ENCODE results near the gene STRBP. TPM values are rescaled to one million over a fixed set of nuclear protein-coding genes. Genes with fewer than 3 reads are reported as not detected.

The STRBP gene
- total and polyA plus RNA-seq, 5 donors from 2014 or later, result 14.9 to 18.2 (median 15.4) TPM

GRCh38 chr9:123246534-123246933 lies 21.9 kb downstream of the STRBP start:
- Mint-ChIP-seq H3K4me3 (no peak overlapping the region), H3K4me1 (peaks cover 5 to 35% (median 23%) of the 10 kb centered on the region in 4 donors), H3K36me3 (peaks cover 5% of the 10 kb centered on the region), H3K27ac (no peak overlapping the region), H3K27me3 (no peaks in the 10 kb centered on the region), H3K9me3 (no peaks in the 10 kb centered on the region)
- Histone ChIP-seq H3K27ac (ENCODE audit: insufficient read depth, low read length, poor library complexity, severe bottlenecking) (no peak overlapping the region), H3K4me1 (ENCODE audit: control insufficient read depth, insufficient read depth, low read length, poor library complexity, severe bottlenecking) (no peaks in the 10 kb centered on the region), H3K27me3 (ENCODE audit: control insufficient read depth, insufficient read depth, low read length) (no peaks in the 10 kb centered on the region), H3K4me3 (ENCODE audit: low read depth, low read length) (no peak overlapping the region), H3K9me3 (ENCODE audit: control insufficient read depth in 2 of 2, low read length in 2 of 2) (no peaks in the 10 kb centered on the region), H3K36me3 (ENCODE audit: control insufficient read depth, insufficient read depth, low read length) (no peaks in the 10 kb centered on the region)
- no peak for DNase-seq
- no peak for ATAC-seq (ENCODE audit: low read depth in 2 of 2)

GRCh38 chr9:123239726-123240125 lies 28.7 kb downstream of the STRBP start:
- Mint-ChIP-seq H3K36me3 (peaks cover 12% of the 10 kb centered on the region), H3K4me3 (no peak overlapping the region), H3K27ac (no peak overlapping the region), H3K9me3 (no peaks in the 10 kb centered on the region), H3K4me1 (peaks cover 7 to 41% (median 38%) of the 10 kb centered on the region in 4 donors), H3K27me3 (no peaks in the 10 kb centered on the region)
- H3K27ac ChIP-seq (ENCODE audit: insufficient read depth, low read length, poor library complexity, severe bottlenecking), result no peak overlapping the region
- DNase-seq, result no peak
- no peaks in the 10 kb centered on the region for H3K27me3 ChIP-seq (ENCODE audit: control insufficient read depth, insufficient read depth, low read length)
- no peaks in the 10 kb centered on the region for H3K36me3 ChIP-seq (ENCODE audit: control insufficient read depth, insufficient read depth, low read length)
- peaks cover 4% of the 10 kb centered on the region for H3K4me1 ChIP-seq (ENCODE audit: control insufficient read depth, insufficient read depth, low read length, poor library complexity, severe bottlenecking)
- no peak for ATAC-seq (ENCODE audit: low read depth in 2 of 2)
- H3K4me3 ChIP-seq (ENCODE audit: low read depth, low read length), result no peak overlapping the region
- H3K9me3 ChIP-seq (ENCODE audit: control insufficient read depth in 2 of 2, low read length in 2 of 2), result no peaks in the 10 kb centered on the region

DNA sequence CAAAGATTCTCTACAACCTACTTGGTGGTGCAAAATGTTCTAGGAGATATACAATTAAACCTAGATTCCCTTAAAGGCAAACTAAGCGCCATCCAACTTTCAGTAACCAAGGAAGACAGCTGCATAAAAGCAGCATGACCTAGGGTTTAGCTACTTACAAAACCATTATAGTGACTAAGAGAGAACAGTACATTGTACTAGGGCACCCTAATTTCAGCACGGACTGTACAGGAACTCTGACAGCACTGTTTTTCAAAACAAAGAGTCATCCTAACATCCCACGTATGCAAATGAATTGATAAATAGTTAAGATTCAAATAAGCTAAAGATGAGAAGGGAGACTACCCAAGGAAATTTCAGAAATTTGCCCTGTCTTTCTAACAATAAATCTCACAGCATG lies 30.0 kb downstream of the STRBP start:
- ATAC-seq (ENCODE audit: low read depth in 2 of 2) (no peak), DNase-seq (no peak)
- peak overlapping the region in 1 of 3 donors; percentile 20 for H3K27ac Mint-ChIP-seq
- Histone ChIP-seq H3K9me3 (ENCODE audit: control insufficient read depth in 2 of 2, low read length in 2 of 2) (no peaks in the 10 kb centered on the region), H3K27ac (ENCODE audit: insufficient read depth, low read length, poor library complexity, severe bottlenecking) (no peak overlapping the region), H3K4me1 (ENCODE audit: control insufficient read depth, insufficient read depth, low read length, poor library complexity, severe bottlenecking) (peaks cover 6% of the 10 kb centered on the region), H3K36me3 (ENCODE audit: control insufficient read depth, insufficient read depth, low read length) (no peaks in the 10 kb centered on the region), H3K27me3 (ENCODE audit: control insufficient read depth, insufficient read depth, low read length) (no peaks in the 10 kb centered on the region), H3K4me3 (ENCODE audit: low read depth, low read length) (no peak overlapping the region)
- no peaks in the 10 kb centered on the region for H3K27me3 Mint-ChIP-seq
- H3K36me3 Mint-ChIP-seq, result peaks cover 13% of the 10 kb centered on the region
- H3K9me3 Mint-ChIP-seq, result no peaks in the 10 kb centered on the region
- H3K4me1 Mint-ChIP-seq, result peaks cover 7 to 35% (median 33%) of the 10 kb centered on the region in 4 donors
- no peak overlapping the region for H3K4me3 Mint-ChIP-seq

DNA sequence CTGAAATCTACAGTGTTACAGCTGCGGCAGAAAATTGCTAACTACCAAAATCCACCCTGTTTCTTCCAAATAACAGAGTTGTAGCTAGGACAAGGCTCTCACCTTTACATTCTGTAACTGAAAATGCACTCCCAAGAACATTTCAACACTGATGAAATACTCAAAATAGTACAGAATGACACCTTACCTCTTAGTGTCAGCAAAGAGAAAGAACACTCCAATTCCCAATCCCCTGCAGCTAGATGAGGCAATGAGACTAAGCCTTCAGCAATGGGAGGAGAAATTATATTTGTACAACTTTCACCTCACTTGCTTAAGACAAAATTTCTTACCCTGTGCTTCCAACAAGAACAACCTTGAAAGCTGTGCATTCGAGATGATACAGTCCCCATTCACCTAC lies 31.2 kb downstream of the STRBP start:
- Mint-ChIP-seq H3K36me3 (peaks cover 18% of the 10 kb centered on the region), H3K4me1 (peaks cover 7 to 37% (median 34%) of the 10 kb centered on the region in 4 donors), H3K27ac (no peak overlapping the region), H3K9me3 (no peaks in the 10 kb centered on the region), H3K27me3 (no peaks in the 10 kb centered on the region), H3K4me3 (no peak overlapping the region)
- no peaks in the 10 kb centered on the region for H3K9me3 ChIP-seq (ENCODE audit: control insufficient read depth in 2 of 2, low read length in 2 of 2)
- no peak for DNase-seq
- H3K27ac ChIP-seq (ENCODE audit: insufficient read depth, low read length, poor library complexity, severe bottlenecking), result no peak overlapping the region
- H3K27me3 ChIP-seq (ENCODE audit: control insufficient read depth, insufficient read depth, low read length), result no peaks in the 10 kb centered on the region
- H3K4me3 ChIP-seq (ENCODE audit: low read depth, low read length), result no peak overlapping the region
- peaks cover 6% of the 10 kb centered on the region for H3K4me1 ChIP-seq (ENCODE audit: control insufficient read depth, insufficient read depth, low read length, poor library complexity, severe bottlenecking)
- no peaks in the 10 kb centered on the region for H3K36me3 ChIP-seq (ENCODE audit: control insufficient read depth, insufficient read depth, low read length)
- no peak for ATAC-seq (ENCODE audit: low read depth in 2 of 2)

DNA sequence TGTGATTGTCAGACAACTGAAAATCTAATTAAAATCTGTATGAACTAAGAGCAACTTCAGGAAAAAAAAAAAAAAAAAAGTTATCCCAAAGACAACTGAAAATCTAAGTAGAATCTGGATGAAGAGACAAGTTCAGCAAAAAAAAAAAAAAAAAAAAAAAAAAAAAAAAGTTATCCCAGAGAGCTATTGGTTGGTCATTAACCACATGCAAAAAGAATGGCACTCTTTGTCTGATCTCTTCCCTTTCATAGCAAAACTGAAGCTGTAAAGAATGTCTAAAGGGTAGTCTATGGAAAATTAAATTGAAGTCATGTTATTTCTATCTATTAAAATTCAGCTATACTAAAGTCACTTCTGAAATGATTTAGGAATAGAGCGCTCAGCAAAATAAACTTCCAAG lies 32.9 kb downstream of the STRBP start:
- no peak for ATAC-seq (ENCODE audit: low read depth in 2 of 2)
- DNase-seq, result no peak
- Mint-ChIP-seq H3K4me1 (peaks cover 11 to 32% (median 28%) of the 10 kb centered on the region in 4 donors), H3K27ac (peak overlapping the region in 1 of 3 donors; percentile 43), H3K27me3 (no peaks in the 10 kb centered on the region), H3K36me3 (peaks cover 16% of the 10 kb centered on the region), H3K9me3 (no peaks in the 10 kb centered on the region), H3K4me3 (peak overlapping the region in 1 of 4 donors; percentile 49)
- no peaks in the 10 kb centered on the region for H3K9me3 ChIP-seq (ENCODE audit: control insufficient read depth in 2 of 2, low read length in 2 of 2)
- no peaks in the 10 kb centered on the region for H3K36me3 ChIP-seq (ENCODE audit: control insufficient read depth, insufficient read depth, low read length)
- H3K27me3 ChIP-seq (ENCODE audit: control insufficient read depth, insufficient read depth, low read length), result no peaks in the 10 kb centered on the region
- peaks cover 6% of the 10 kb centered on the region for H3K4me1 ChIP-seq (ENCODE audit: control insufficient read depth, insufficient read depth, low read length, poor library complexity, severe bottlenecking)
- no peak overlapping the region for H3K4me3 ChIP-seq (ENCODE audit: low read depth, low read length)
- H3K27ac ChIP-seq (ENCODE audit: insufficient read depth, low read length, poor library complexity, severe bottlenecking), result no peak overlapping the region

DNA sequence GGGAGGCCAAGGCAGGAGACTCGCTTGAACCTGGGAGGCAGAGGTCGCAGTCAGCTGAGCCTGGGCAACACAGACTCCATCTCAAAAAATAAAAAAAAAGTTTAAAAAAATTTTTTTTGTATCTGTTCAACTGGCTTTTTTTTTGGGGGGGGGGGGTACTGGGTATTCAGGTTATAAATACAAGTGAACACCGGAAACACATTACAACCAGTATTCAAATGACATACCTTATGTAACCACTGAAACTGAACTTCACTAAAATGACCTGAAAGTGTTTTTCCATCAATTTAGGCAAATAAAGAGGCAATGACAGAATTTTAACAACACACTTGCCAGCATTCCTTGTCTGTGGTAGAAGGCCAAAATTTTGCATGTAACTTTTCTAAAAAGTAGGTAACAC lies 33.5 kb downstream of the STRBP start:
- Histone ChIP-seq H3K27ac (ENCODE audit: insufficient read depth, low read length, poor library complexity, severe bottlenecking) (no peak overlapping the region), H3K27me3 (ENCODE audit: control insufficient read depth, insufficient read depth, low read length) (no peaks in the 10 kb centered on the region), H3K4me1 (ENCODE audit: control insufficient read depth, insufficient read depth, low read length, poor library complexity, severe bottlenecking) (peaks cover 6% of the 10 kb centered on the region), H3K36me3 (ENCODE audit: control insufficient read depth, insufficient read depth, low read length) (no peaks in the 10 kb centered on the region), H3K4me3 (ENCODE audit: low read depth, low read length) (no peak overlapping the region), H3K9me3 (ENCODE audit: control insufficient read depth in 2 of 2, low read length in 2 of 2) (no peaks in the 10 kb centered on the region)
- ATAC-seq (ENCODE audit: low read depth in 2 of 2), result no peak
- peak overlapping the region in 1 of 3 donors; percentile 38 for H3K27ac Mint-ChIP-seq
- peak overlapping the region in 1 of 4 donors; percentile 32 for H3K4me3 Mint-ChIP-seq
- H3K27me3 Mint-ChIP-seq, result no peaks in the 10 kb centered on the region
- no peaks in the 10 kb centered on the region for H3K9me3 Mint-ChIP-seq
- DNase-seq, result peak in 1 of 3 donors; percentile 45
- H3K36me3 Mint-ChIP-seq, result peaks cover 16% of the 10 kb centered on the region
- peaks cover 11 to 28% (median 25%) of the 10 kb centered on the region in 4 donors for H3K4me1 Mint-ChIP-seq

- H3K27ac ChIP-seq (ENCODE audit: insufficient read depth, low read length, poor library complexity, severe bottlenecking), result no peak overlapping the region
- H3K27me3 ChIP-seq (ENCODE audit: control insufficient read depth, insufficient read depth, low read length), result no peaks in the 10 kb centered on the region
- H3K4me3 ChIP-seq (ENCODE audit: low read depth, low read length), result no peak overlapping the region
- Mint-ChIP-seq H3K36me3 (peaks cover 16% of the 10 kb centered on the region), H3K4me1 (peaks cover 11 to 24% (median 14%) of the 10 kb centered on the region in 4 donors), H3K9me3 (no peaks in the 10 kb centered on the region), H3K4me3 (no peak overlapping the region), H3K27ac (no peak overlapping the region), H3K27me3 (no peaks in the 10 kb centered on the region)
- no peaks in the 10 kb centered on the region for H3K9me3 ChIP-seq (ENCODE audit: control insufficient read depth in 2 of 2, low read length in 2 of 2)
- ATAC-seq (ENCODE audit: low read depth in 2 of 2) (no peak), DNase-seq (no peak)
- no peaks in the 10 kb centered on the region for H3K36me3 ChIP-seq (ENCODE audit: control insufficient read depth, insufficient read depth, low read length)
- H3K4me1 ChIP-seq (ENCODE audit: control insufficient read depth, insufficient read depth, low read length, poor library complexity, severe bottlenecking), result peaks cover 6% of the 10 kb centered on the region
Measured at GRCh38 chr9:123232332-123232731, 36.1 kb downstream of the STRBP start.

DNA sequence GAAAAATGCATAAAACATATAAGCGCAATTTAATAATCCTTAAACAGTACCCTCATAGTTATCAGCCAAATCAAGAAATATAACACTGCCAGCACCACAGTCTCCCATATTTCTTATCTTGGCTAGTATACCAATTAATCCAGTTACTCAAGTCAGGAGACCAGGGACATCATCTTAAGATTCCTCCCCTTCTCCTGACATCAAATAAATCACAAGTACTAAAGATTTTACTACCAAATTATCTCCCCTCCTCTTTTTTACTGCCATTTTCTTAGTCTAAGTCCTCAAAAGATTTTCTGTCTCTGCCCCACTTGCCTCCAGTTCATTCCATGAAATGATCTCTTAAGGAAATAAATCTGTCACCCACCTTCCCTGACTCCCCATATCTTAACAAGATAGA lies 37.0 kb downstream of the STRBP start:
- no peak overlapping the region for H3K27ac ChIP-seq (ENCODE audit: insufficient read depth, low read length, poor library complexity, severe bottlenecking)
- H3K27ac Mint-ChIP-seq, result no peak overlapping the region
- H3K27me3 ChIP-seq (ENCODE audit: control insufficient read depth, insufficient read depth, low read length), result no peaks in the 10 kb centered on the region
- ATAC-seq (ENCODE audit: low read depth in 2 of 2) (no peak), DNase-seq (no peak)
- no peaks in the 10 kb centered on the region for H3K9me3 ChIP-seq (ENCODE audit: control insufficient read depth in 2 of 2, low read length in 2 of 2)
- H3K4me1 Mint-ChIP-seq, result peaks cover 11 to 17% (median 15%) of the 10 kb centered on the region in 4 donors
- no peaks in the 10 kb centered on the region for H3K36me3 ChIP-seq (ENCODE audit: control insufficient read depth, insufficient read depth, low read length)
- H3K36me3 Mint-ChIP-seq, result peaks cover 20% of the 10 kb centered on the region
- no peak overlapping the region for H3K4me3 ChIP-seq (ENCODE audit: low read depth, low read length)
- H3K27me3 Mint-ChIP-seq, result no peaks in the 10 kb centered on the region
- no peak overlapping the region for H3K4me3 Mint-ChIP-seq
- no peaks in the 10 kb centered on the region for H3K9me3 Mint-ChIP-seq
- peaks cover 6% of the 10 kb centered on the region for H3K4me1 ChIP-seq (ENCODE audit: control insufficient read depth, insufficient read depth, low read length, poor library complexity, severe bottlenecking)

Measured in CD4-positive, CD25-positive, alpha-beta regulatory T cell (primary cell).